ENCODE results near the gene LDLRAD1.
"Not testable (repeated sequence)": the region's sequence is repeated elsewhere in the genome, so short reads cannot be mapped to it uniquely, and the experiment has no call there.

LDLRAD1 gene, protein sequence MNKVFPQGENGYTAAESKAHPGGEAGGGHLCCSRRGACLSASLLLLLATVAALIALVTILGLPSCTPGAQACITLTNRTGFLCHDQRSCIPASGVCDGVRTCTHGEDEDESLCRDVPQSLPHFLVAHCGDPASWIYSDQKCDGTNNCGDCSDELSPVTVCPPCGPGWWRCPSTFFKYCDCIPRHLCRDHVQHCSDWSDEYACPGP

DNA sequence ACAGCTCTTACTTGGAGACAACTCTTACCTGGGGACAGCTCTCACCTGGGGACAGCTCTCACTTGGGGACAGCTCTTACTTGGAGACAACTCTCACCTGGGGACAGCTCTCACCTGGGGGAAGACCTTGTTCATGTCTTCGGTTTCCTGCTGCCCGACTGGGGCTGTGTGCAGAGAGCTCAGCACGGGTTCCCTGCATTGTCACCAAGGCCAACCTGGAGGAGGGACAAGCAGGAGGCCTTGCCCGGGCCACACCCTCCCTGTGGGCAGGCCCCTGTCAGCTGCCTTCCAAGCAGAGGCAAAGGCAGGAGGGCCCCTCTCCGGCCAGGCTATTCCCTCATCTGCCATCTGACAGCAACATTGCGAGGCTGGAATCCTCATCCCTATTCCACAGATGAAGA lies at the start of gene LDLRAD1:
LDLRAD1 (minus strand) TSS at position 208 of the 400 bp plus-strand sequence; CDS start at position 134, 74 bp downstream.
- no peak for DNase-seq

DNA sequence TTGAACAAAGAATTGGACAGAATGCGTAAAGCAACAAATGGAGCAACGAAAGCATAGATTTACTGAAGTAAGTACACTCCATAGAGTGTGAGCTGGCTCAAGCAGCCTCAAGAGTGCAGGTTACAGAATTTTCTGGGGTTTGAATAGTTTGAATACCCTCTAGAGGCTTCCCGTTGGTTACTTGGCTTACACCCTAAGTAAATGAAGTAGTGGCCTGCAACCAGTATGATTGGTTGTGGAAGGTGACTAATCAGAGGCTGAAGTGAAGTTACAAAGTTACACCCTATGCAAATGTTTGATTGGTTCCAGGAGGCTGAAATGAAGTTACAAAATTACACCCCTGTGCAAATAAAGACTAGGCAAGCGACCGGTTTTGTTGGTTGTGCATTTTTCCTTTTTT lies 46.3 kb upstream of the LDLRAD1 start:
- no peak for DNase-seq

DNA sequence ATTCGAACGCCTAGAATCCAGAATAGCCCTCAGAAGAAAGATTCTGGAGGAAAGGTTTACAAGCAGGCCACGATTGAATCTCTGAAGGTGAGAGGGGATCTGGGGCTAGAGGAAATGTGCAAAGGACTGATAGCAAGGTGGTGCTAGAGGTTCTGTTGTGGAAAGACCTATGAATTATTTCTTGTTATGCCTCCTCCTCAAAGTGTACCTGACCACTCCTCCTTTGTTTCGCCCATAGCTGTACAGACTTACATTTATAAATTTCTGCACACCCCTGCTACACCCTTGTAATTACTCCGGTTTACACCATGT lies 36.4 kb upstream of the LDLRAD1 start:
- DNase-seq: no peak

DNA sequence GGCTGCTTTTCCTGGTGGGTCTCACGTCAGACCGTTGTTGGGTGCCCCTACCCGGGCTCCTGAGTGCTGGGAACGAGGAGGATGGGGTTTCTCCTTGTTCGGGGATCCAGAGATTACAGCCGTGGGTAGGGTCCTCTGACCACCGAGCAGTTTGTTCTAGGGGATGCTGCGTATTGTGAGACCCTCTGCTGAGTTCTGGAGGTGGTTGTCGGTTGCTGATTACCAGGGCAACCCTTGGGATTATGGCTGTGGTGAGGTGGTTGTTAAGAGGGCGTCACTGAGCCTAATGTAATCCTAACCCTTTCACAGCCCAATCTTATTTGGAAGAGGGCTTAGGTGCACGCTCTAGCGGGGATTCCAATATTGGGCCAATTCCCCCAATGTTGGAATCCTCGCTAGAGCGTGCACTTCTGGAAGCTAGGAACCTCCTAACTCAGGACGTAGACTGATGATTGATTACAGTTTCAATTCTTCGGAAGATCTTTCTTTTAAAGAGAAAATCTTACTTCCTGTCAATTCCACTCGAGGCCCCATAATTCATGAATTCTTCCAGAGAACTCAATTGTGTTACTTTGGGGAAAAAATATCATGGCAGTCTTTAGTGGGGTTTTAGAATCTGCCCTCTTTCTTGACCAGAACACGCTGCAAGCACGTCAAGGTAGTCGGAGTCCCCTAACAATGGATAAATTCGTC lies 35.9 kb upstream of the LDLRAD1 start:
- DNase-seq: no peak

DNA sequence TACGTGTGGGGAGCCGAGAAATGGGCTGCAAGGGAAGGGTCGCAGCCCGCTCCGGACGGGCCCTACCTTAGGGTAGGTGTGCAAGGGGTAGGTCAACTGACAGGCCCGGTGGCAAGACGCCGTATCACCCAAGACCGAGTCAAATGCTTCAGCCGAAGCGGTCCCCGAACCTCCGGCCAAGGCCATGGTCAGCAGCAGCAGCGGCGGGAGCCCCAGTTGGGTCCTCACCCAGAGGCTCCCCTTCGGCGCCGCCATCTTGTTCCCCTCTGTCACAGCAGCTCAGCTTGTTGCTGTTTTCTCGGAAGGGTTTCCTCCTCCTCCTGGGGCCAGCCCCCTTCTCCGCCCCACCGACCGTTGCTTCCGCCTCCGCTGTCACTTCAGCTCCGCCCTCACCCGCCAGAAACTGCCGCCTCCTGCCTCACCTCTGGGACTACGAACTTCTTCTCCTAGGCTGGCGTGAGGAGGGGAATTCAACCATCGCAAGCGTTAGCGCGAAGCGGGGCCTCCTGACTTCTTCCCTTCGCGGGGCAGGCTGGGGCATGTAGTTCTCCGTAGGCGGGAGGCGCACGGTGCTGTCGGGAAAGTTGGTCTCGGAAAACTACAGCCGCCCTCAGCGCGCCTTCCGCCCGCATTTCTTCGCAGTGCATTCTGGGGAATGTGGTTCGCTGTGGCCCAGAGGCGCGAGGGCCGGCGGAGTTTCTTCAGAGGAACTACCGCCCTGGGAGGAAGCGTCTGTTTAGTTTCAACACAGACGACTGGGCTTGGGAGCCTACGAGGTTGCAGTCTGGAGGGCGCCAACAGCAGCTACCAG lies 35.2 kb upstream of the LDLRAD1 start, which contains the start of the genes TCEANC2 and TMEM59:
TCEANC2 (plus strand) TSS at position 675 of the 811 bp plus-strand sequence. CDS start 815 bp downstream, outside the sequence.
TMEM59 (minus strand) TSS at position 271 of the 811 bp plus-strand sequence; CDS start at position 255, 16 bp downstream.
- peak; percentile 92 for DNase-seq

DNA sequence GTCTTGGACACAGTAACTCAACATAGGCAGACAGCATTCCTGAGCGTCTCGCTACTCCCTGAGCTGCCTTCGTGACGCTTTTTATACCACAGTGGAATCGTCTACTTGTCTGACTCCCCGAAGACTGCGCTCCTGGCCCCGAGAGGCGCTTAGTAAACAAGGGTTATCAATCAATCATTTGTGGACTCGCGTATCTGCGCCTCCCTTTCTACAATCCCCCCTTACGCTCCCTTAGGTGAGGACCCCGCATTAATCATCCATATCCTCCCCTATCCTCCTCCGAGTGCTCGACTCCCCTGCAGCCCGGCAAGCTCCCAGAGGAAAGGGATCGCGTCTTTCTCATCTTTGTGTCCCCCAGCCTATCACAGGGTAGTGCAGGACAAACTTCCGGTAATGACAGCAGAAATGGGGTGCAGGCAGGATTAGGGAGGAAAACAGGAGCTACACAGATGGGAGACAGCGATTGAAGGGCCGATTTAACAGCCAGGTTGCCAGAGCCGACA lies 34.5 kb upstream of the LDLRAD1 start:
- no peak for DNase-seq

DNA sequence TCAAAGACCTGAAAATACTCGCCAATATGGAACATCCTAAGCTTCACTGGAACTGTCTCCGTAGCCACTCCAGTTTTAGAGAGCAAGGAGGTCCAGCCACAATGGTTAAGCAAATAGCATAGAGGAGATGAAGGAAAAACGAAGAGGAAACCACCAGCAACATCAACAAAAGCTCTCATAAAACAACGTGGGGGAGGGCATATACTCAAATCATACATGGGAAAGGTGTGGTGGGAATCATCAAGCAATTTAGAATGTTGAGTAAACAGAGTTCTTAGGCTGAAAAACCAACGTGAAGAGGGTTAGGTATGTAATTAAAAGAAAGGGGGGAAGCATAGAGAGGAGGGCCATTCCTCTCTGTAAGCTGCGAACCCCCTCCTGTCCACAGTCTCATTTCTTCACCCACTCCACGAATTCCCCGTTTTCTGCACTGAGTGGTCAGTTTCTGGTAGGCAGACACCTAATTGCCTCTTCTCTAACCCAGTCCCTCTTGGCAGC lies 34.0 kb upstream of the LDLRAD1 start:
- DNase-seq: no peak

DNA sequence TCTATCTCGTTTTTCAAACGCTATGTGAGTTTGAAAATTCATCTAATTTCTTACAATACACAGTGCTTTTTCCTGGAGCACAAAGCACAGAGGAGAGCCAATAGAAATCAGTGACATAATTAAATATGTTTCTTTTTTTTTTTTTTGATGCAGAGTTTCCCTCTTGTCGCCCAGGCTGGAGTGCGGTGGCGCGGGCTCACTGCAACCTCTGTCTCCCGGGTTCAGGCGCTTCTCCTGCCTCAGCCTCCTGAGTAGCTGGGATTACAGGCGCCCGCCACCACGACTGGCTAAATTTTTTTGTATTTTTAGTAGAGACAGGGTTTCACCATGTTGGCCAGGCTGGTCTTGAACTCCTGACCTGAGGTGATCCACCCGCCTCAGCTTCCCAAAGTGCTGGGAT lies 32.4 kb upstream of the LDLRAD1 start:
- not testable (repeated sequence) for DNase-seq

DNA sequence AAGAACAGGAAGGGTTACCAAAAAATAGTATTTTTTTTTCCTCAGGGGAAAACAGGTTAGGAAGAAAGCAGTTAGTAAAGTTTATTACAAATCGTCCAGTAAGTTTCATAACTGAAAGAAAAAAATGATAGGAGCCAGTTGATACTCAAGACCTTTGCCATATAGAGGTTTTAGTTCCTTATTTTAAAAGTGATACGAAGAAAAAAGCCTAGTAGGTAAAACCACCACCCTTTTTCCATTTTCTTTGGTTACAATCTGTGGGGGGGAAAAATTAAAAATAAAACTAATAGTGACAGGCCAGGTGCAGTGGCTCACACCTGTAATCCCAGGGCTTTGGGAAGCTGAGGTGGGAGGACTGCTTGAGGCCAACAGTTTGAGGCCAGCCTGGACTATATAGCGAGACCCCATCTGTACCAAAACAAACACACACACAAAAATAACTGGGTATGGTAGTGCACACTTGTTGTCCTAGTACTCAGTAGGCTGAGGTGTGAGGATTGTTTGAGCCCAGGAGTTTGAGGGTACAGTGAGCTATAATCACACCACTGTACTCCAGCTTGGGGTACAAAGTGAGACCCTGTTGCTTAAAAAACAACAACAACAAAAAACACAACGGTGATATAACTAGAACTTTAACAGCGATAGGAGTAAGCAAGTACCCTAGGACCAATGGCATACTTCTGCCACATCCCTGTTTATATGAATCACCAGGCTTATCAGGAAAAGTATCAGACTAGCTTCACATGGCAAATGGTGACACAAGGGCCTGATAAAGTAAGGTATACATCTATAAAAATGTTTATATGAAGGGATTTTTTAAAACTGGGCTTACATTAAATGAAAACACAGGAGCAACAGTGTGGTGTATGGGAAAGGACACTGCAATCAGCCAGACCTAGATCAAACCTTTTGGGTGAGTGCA lies 29.7 kb upstream of the LDLRAD1 start:
- no peak for DNase-seq

DNA sequence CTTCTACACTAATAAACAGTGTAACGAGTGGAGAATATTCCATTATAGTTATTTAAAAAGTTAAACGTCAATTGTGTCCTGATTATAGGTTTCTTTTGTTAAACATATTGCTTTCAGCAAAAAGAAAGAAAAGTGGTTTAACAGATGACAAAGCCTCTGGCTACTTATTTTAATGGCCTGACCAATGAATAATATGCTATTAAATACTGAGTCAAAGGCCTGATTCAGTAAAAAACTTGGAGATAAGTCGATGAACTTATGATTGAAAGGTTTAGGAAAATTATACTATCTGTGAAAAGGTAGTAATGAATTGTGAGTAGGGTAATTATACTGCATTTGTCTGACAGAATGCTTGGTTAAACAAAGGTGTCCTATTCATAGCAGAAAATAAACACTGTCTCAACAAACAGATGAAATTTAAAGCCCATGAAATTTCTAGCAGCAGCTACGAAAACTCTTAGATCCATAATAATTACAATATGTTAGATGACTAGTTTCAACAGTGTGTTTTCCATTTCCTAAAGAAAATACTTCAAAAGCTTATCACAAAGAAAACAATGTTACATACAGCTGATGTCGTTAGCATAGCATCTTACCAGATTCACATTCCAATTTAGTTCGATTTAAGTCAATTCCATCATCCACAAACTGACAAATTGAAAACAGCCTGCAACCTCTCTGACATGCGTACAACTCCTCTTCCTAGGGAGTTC lies 28.8 kb upstream of the LDLRAD1 start:
- no peak for DNase-seq

DNA sequence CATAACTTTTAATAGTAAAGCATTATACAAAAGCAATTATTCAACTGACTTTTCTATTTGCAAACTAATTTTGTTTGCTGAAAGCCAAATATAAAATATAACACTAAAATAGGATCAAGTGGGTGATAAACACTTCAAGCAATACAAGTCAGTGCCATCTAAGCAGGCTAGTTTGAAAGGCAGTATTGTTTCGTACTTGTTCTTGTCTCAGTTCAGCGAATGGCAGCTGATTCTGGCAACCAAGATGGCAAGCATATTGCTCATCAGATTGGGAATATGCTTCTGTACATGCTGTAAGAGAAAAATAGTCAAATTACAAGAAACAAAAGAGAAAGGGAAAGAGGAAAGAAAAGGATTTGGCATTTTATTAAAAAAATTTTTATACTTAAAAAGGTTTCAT lies 27.5 kb upstream of the LDLRAD1 start:
- DNase-seq: no peak

DNA sequence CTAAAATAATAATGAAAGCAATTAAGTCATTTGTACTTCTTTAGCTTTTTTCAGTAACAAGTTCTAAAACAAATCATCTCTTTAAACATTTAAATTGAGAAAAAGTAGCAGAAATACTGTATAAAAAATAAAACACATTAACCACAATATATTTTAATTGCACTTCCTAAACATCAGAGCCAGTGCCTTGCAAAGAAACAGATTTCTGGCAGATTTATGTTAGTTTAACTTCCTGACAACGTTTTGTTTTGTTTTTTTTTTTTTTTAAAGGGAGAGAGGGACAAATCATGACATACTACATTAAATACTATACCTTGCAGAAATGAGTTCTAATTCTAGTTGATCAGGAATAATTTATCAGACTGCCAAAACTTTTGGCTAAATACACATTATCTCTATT lies 23.8 kb upstream of the LDLRAD1 start:
- DNase-seq: no peak

DNA sequence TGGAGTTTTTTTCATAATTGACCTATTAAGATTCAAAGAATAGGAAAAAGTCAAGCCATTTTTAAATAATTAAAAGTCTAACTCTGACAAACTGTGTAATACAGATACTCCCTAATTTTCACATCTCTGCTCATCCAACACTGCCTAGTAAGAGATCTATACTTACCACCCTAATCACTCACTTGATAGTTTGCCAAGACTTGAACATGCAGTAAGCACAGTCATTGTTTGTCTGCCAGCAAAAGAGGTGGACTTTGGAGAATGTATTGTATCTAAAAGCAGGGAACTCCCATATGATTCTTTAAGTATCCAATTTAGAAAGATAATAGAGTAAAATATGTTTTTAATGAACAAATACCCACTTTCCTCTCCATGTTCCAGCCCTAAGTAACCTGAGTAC lies 19.5 kb upstream of the LDLRAD1 start:
- DNase-seq: no peak

DNA sequence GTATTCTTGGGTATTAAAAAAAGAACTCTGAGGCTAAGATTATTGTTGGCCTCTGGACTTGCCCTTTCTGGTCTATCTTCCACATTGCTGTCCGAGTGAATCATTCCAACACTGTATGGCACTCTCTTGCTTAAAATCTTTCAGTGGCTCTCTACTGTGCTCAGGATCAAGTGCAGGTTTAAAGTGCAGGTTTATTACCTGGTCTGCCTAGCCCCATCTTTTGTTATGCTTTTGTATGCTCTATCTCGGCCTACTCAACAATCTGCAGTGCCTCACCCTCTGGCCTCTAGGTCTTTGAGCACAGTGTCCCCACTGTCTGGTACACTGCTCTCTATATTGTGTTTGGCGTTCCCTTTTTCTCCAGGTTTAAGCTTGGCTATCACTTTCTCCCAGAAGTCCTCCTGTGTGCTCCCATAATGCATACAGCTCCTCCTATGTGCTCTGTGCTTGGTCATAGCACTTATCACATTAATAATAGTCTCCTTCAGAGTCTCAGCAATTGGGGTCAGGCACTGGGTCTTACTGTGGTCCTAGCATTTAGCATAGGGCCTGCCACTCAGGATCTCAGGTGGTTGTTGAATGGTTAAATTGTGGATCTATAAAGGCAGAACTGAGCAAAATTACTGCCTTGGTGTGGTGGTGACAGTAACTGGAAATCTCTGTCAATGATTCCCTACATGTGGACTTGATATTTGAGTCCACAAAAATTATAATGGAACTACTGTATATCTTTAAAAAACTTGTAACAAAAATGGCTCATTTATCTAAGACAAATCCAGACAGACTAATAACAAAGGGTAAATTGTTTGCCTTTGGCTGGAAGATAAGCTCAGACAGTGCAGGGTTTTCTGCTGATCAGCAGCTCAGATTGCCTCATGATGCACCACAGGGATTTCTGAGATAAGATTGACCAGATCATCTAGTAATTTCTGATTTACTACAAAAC lies 10.6 kb upstream of the LDLRAD1 start:
- no peak for DNase-seq

DNA sequence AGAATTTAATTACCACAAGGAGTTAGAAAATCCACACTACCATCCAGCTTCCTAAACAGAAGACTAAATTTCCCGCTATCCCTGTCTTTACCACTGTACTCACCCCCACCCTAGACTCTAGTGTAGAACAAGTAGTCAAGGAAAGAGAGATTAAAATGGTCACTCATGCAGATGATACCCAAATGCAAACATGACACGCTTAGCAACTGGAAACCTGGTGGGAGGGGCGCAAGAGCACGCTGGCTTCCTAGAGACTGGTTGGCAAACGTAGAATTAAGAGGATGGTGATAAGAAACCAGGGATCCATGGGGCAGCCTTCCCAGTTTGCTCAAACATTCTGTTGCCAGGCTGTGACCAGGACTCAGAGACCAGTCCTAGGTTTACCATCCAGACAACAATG lies 9.9 kb upstream of the LDLRAD1 start:
- no peak for DNase-seq

DNA sequence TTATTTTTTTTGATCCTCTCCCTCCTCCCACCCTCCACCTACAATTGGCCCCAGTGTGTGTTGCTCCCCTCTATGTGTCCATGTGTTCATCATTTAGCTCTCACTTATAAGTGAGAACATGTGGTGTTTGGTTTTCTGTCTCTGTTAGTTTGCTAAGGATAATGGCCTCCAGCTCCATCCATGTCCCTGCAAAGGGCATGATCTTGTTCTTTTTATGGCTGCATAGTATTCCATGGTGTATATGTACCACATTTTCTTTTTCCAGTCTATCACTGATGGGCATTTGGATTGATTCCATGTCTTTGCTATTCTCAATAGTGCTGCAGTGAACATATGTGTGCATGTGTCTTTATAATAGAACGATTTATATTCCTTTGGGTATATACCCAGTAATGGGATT lies 6.8 kb upstream of the LDLRAD1 start:
- not testable (repeated sequence) for DNase-seq

DNA sequence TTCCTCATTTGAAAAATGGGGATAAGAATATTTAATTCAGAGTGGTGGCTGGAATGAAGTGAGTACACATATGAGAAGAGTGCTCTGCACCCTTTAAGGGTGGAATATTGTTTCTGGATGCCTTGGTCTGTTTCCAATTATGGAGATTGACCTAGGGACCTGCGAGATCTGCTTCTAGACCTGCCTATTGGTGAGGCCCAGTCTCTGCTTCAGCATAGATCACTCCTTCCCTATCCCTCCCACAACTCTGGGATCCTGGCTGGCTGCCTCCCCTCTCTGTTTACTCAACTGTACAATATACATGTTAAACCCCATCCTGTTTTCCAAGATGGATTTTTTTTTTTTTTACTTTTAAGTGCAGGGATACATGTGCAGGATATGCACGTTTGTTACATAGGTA lies 6.4 kb upstream of the LDLRAD1 start:
- no peak for DNase-seq

DNA sequence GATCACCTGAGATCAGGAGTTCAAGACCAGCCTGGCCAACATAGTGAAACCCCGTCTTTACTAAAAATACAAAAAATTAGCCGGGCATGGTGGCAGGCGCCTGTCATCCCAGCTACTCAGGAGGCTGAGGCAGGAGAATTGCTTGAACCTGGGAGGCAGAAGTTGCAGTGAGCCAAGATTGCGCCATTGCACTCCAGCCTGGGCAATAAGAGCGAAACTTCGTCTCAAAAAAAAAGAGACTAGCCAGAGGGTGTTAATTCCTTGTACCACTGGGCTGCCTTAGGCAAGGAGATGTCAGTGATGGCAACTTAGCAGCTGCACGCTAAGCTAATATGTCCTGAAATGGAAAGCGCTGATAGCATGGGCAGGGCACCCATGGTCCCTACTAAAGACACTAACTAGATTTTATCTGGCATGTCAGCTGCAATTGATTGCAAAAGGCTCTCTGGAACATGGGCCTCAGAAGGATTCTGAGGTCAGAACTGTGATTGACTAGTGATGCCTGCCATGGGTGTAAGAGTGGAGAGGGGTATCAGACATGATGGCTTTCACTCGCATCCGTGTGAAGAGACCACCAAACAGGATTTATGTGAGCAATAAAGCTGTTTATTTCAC lies 1.7 kb upstream of the LDLRAD1 start:
- not testable (repeated sequence) for DNase-seq

DNA sequence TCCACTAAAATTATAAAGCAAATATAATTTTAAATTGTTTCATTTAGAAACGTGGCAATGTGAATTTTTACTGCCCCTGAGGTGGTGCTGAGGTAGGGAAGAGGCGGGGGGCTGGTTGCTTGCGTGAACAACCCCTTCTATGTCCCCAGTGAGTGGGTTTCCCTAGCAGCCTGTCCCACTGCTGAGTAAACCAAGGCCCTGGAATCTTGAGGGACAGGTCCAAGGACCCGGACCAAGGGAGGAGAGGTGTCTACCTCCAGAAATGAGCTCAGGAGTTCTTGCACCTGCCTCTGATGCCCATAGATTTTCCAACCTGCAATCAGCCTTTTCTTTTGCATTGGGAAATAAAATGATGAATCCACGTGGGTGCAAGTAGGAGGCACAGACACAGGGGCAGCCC lies 649 bp upstream of the LDLRAD1 start:
- DNase-seq: no peak
